HepG2 (cell line): Measurements from ENCODE around the gene CCDC88C. TPM values are rescaled to one million over a fixed set of nuclear protein-coding genes. Genes with fewer than 3 reads are reported as not detected.
A peak's percentile ranks its signal among the peaks of the same experiment; 100 is the strongest.

ENCODE experiments used
- ATAC-seq: fragments of 200-7000 bp; cut with Tn5 transposase; 3 replicates; pipeline ENCODE4 v1.9.1; 2020; ENCODE audit warnings: mild to moderate bottlenecking, moderate library complexity
- BruUV-seq: library from RNA; stranded (reverse); fragments of 400-500 nt; replicated peaks from 2 replicates; lab custom pipeline; 2021; lab: Mats Ljungman, UMichigan
- CTCF ChIA-PET: fragments of 300-600 bp; formaldehyde crosslinking; extraction: SDS; loops from one replicate; lab custom pipeline; 2021; ENCODE audit warnings: low total read pairs, inconsistent platforms, low intra/inter-chr PET ratio; lab: Yijun Ruan, JAX
- POLR2A ChIA-PET: fragments of 350-600 bp; sonication (Branson Sonifier 250); formaldehyde crosslinking; loops from one replicate; lab custom pipeline; 2020; ENCODE audit warnings: antibody characterized with exemption, inconsistent platforms; lab: Yijun Ruan, JAX
- DNase-seq: peaks from one replicate; pipeline ENCODE4 v3.0.0-alpha.2; 2015; ENCODE audit warnings: low spot score
- FAIRE-seq: peaks from 3 replicates; lab custom pipeline; 2011; peaks lifted over from hg19 to GRCh38; lab: Jason Lieb, UNC
- H2AFZ ChIP-seq: one replicate; pipeline ENCODE4 v1.6.1; 2011; ENCODE audit warnings: low read length, inconsistent platforms
- H3K27ac ChIP-seq: fragments of 300-600 bp; 3 replicates; pipeline ENCODE4 v1.8.0; 2011; ENCODE audit warnings: mixed run types, mild to moderate bottlenecking, mixed read lengths, low read length, inconsistent platforms; ENCODE audit not compliant: insufficient read depth; ENCODE audit errors: extremely low read length
- H3K27me3 ChIP-seq, 2 experiments: fragments of 200-600 bp in 1 of 2; 2 replicates in 1 of 2; 3 replicates in 1 of 2; pipeline versions ENCODE4 v1.6.0 to v1.8.0; 2011; ENCODE audit warnings: low read length in 2 of 2, mild to moderate bottlenecking in 2 of 2, moderate library complexity in 2 of 2, inconsistent platforms in 1 of 2; ENCODE audit not compliant: insufficient read depth in 2 of 2, control insufficient read depth in 1 of 2
- H3K36me3 ChIP-seq, 2 experiments: fragments of 200-600 bp in 1 of 2; replicated peaks in 1 of 2; 2 replicates in 1 of 2; 3 replicates in 1 of 2; pipeline versions ENCODE4 v1.5.1 to v1.8.0; 2011; ENCODE audit warnings: low read length in 2 of 2, inconsistent platforms in 1 of 2; ENCODE audit not compliant: insufficient read depth in 2 of 2, control insufficient read depth in 1 of 2
- H3K4me1 ChIP-seq: 2 replicates; pipeline ENCODE4 v1.5.1; 2012; ENCODE audit warnings: low read length, inconsistent platforms; ENCODE audit not compliant: insufficient read depth
- H3K4me2 ChIP-seq: 2 replicates; pipeline ENCODE4 v1.6.0; 2011; ENCODE audit warnings: low read depth, low read length, inconsistent platforms
- H3K4me3 ChIP-seq, 3 experiments: fragments of 200-600 bp in 1 of 3; sonication (generic), shearing (Covaris generic) in 1 of 3; replicated peaks in 1 of 3; 2 replicates each; pipeline ENCODE4 v1.5.1; 2011 to 2016; ENCODE audit warnings: low read length in 3 of 3, inconsistent platforms in 2 of 3, low read depth in 2 of 3, mild to moderate bottlenecking in 2 of 3, control low read depth in 1 of 3, mixed read lengths in 1 of 3; ENCODE audit not compliant: insufficient read depth in 1 of 3
- H3K79me2 ChIP-seq: one replicate; pipeline ENCODE4 v1.6.1; 2011; ENCODE audit warnings: low read length, inconsistent platforms; ENCODE audit not compliant: insufficient read depth
- H3K9ac ChIP-seq: 2 replicates; pipeline ENCODE4 v1.6.0; 2011; ENCODE audit warnings: mild to moderate bottlenecking, low read depth, low read length, inconsistent platforms; ENCODE audit not compliant: insufficient read depth
- H3K9me3 ChIP-seq: 2 replicates; pipeline ENCODE4 v1.5.1; 2012; ENCODE audit warnings: mild to moderate bottlenecking, low read length
- H4K20me1 ChIP-seq: 2 replicates; pipeline ENCODE4 v1.6.0; 2011; ENCODE audit warnings: inconsistent platforms, mild to moderate bottlenecking, low read length, moderate library complexity; ENCODE audit not compliant: insufficient read depth
- ATF3 ChIP-seq: sonication (generic); formaldehyde crosslinking; IDR thresholded peaks from 2 replicates; pipeline ENCODE4 v1.4.0; 2020; ENCODE audit warnings: missing genetic modification reagents
- BRCA1 ChIP-seq: sonication (generic); formaldehyde crosslinking; IDR thresholded peaks from 2 replicates; pipeline ENCODE4 v1.4.0; 2020; ENCODE audit warnings: missing genetic modification reagents
- ESRRA ChIP-seq: sonication (generic); formaldehyde crosslinking; IDR thresholded peaks from 2 replicates; pipeline ENCODE4 v1.5.1; 2020; ENCODE audit warnings: mild to moderate bottlenecking, low read depth, missing genetic modification reagents
- ETV6 ChIP-seq: sonication (generic); formaldehyde crosslinking; conservative IDR thresholded peaks from 2 replicates; pipeline ENCODE4 v1.4.0; 2020; ENCODE audit warnings: missing genetic modification reagents
- KDM6A ChIP-seq: IDR thresholded peaks from 2 replicates; pipeline ENCODE4 v1.6.1; 2016; ENCODE audit warnings: low read depth
- MAFG ChIP-seq: sonication (generic); formaldehyde crosslinking; IDR thresholded peaks from 2 replicates; pipeline ENCODE4 v1.5.1; 2020; ENCODE audit warnings: mild to moderate bottlenecking, missing genetic modification reagents
- POGZ ChIP-seq: sonication (generic); formaldehyde crosslinking; IDR thresholded peaks from 2 replicates; pipeline ENCODE4 v1.4.0; 2020; ENCODE audit warnings: mild to moderate bottlenecking, missing genetic modification reagents
- SPEN ChIP-seq: sonication (generic); formaldehyde crosslinking; IDR thresholded peaks from 2 replicates; pipeline ENCODE4 v1.5.1; 2020; ENCODE audit warnings: low read depth, mild to moderate bottlenecking, missing genetic modification reagents
- TCF12 ChIP-seq, 2 experiments: fragments of 450-650 bp in 1 of 2; sonication (generic) in 1 of 2; formaldehyde crosslinking in 1 of 2; IDR thresholded peaks; 2 replicates each; pipeline versions ENCODE4 v1.6.1 to v1.8.0; 2017 to 2022; ENCODE audit warnings: antibody characterized with exemption in 1 of 2, mild to moderate bottlenecking in 1 of 2, missing genetic modification reagents in 1 of 2, moderate library complexity in 1 of 2
- ZNF225 ChIP-seq: sonication (generic); formaldehyde crosslinking; IDR thresholded peaks from 2 replicates; pipeline ENCODE4 v1.4.0; 2020; ENCODE audit warnings: mild to moderate bottlenecking, missing genetic modification reagents
- ZNF460 ChIP-seq: sonication (generic); formaldehyde crosslinking; IDR thresholded peaks from 2 replicates; pipeline ENCODE4 v1.5.1; 2020; ENCODE audit warnings: missing genetic modification reagents, mild to moderate bottlenecking, borderline replicate concordance
- ZNF564 ChIP-seq: sonication (generic); formaldehyde crosslinking; IDR thresholded peaks from 2 replicates; pipeline ENCODE4 v1.8.1; 2023; ENCODE audit warnings: mild to moderate bottlenecking, missing genetic modification reagents
- WGBS: methylation state at CpG from one replicate; pipeline ENCODE4 v1.1.6; 2017; ENCODE audit warnings: low lambda C conversion rate; 5-methylcytosine and 5-hydroxymethylcytosine counted together
- in situ Hi-C: cut with HindIII; loops from 2 replicates; pipeline ENCODE4 v1.10.0; 2017; ENCODE audit warnings: low pct_unique_long_range_greater_than_20kb; ENCODE audit not compliant: extremely low pct_ligation_motif_present
- intact Hi-C: fragments of 100-400 bp; cut with micrococcal nuclease; formaldehyde crosslinking; loops from one replicate; pipeline ENCODE4 v1.10.0; 2022; ENCODE audit not compliant: unreplicated experiment
- polyA plus RNA-seq, 8 experiments: library from polyadenylated mRNA; depleted of rRNA in 3 of 8; stranded (reverse) in 7 of 8; unstranded in 1 of 8; fragments of >200 nt; fragmentation: Illumina TruSeq in 4 of 8; extraction: Trizol in 4 of 8; gene quantifications; 2 replicates each; pipeline versions ENCODE4 v1.2.1 to v1.2.3, GENCODE V29; 2011 to 2016; ENCODE audit warnings: low read depth in 4 of 8, missing spikeins in 1 of 8, mixed read lengths in 1 of 8; ENCODE audit not compliant: insufficient read depth in 1 of 8
- total RNA-seq, 5 experiments: library from RNA; depleted of rRNA; stranded (reverse); fragments of >200 nt; fragmentation: Illumina TruSeq; extraction: Trizol; gene quantifications; 2 replicates each; pipeline ENCODE4 v1.2.3, GENCODE V29; 2016; ENCODE audit warnings: low read depth in 1 of 5
- TF ChIP-seq, protein P1 (sequence below): sonication (generic); formaldehyde crosslinking; IDR thresholded peaks from 2 replicates; pipeline ENCODE4 v1.5.0; 2020; ENCODE audit warnings: missing genetic modification reagents
- TF ChIP-seq, protein P2 (sequence below): sonication (generic); formaldehyde crosslinking; IDR thresholded peaks from 2 replicates; pipeline ENCODE4 v1.8.0; 2022; ENCODE audit warnings: mild to moderate bottlenecking, missing genetic modification reagents; ENCODE audit not compliant: insufficient replicate concordance

Gene CCDC88C
- total and polyA plus RNA-seq, 2 of the 13 experiments (the other 11 are each of a cell fraction or from before 2014, with no cell fraction given) = 3.6 to 11.7 TPM

- 86% methylated on average over 17 of the region's 17 CpGs for WGBS
- ATAC-seq = no peak; the same call in 2 of the 3 replicates
- DNase-seq = no peak
- intact Hi-C loops = no loop called here
- FAIRE-seq = no peak
- peak overlapping the region; percentile 43; the same call in 1 of the 2 replicates for H3K4me2 ChIP-seq
- in situ Hi-C loops = no loop called here
- TF ChIP-seq TCF12 (IDR thresholded peaks at IDR 0.05) = no peak
- no peak for TF ChIP-seq TCF12 (CRISPR knock-in tag; IDR thresholded peaks at IDR 0.05)
- no peak for TF ChIP-seq ESRRA
- TF ChIP-seq MAFG = no peak
- TF ChIP-seq BRCA1 (CRISPR knock-in tag) = no peak
- TF ChIP-seq ETV6 (CRISPR knock-in tag) = no peak
- ChIA-PET POLR2A (interaction anchor here (0.6 kb wide), 1 partner anchor 15 kb away, joined by 3 read pairs; no protein-coding TSS in a partner anchor), CTCF (no interaction called here)
- no peaks in the 10 kb centered on the region for H3K27me3 ChIP-seq
- no peak overlapping the region for H3K4me3 ChIP-seq
- H3K27ac ChIP-seq = peak overlapping the region; percentile 2
- BruUV-seq = no TSS peak
- no peak overlapping the region for H2AFZ ChIP-seq
- H3K79me2 ChIP-seq = no peaks in the 10 kb centered on the region
- H4K20me1 ChIP-seq = no peaks in the 10 kb centered on the region
- H3K9ac ChIP-seq = no peak overlapping the region
- H3K4me1 ChIP-seq = peaks cover 30% of the 10 kb centered on the region
- peaks cover under 1 to 17% of the 10 kb centered on the region in 2 experiments; a peak in 4 of 5 replicates for H3K36me3 ChIP-seq
- H3K9me3 ChIP-seq = no peaks in the 10 kb centered on the region
These were observed 84.5 kb downstream of the CCDC88C start for GRCh38 chr14:91332986-91333649.

GRCh38 chr14:91332171-91332985 lies 85.2 kb downstream of the CCDC88C start:
- H3K27ac ChIP-seq = peak overlapping the region; percentile 2
- peaks cover 30% of the 10 kb centered on the region for H3K4me1 ChIP-seq
- ChIA-PET CTCF (no interaction called here), POLR2A (interaction anchor here (0.6 to 1.1 kb wide), 2 partner anchors 16 to 29 kb away, joined by 3 read pairs; no protein-coding TSS in a partner anchor)
- FAIRE-seq (no peak), ATAC-seq (peak; percentile 79), DNase-seq (peak; percentile 14)
- no peak overlapping the region for H3K9ac ChIP-seq
- no peaks in the 10 kb centered on the region for H3K9me3 ChIP-seq
- no peaks in the 10 kb centered on the region for H3K27me3 ChIP-seq
- 55% methylated on average over 14 of the region's 19 CpGs for WGBS
- no peaks in the 10 kb centered on the region for H3K79me2 ChIP-seq
- BruUV-seq = no TSS peak
- H4K20me1 ChIP-seq = no peaks in the 10 kb centered on the region
- peak overlapping the region; percentile 43 for H3K4me2 ChIP-seq
- peak overlapping the region in 1 of 3 experiments; percentile 7; a peak in 1 of 6 replicates for H3K4me3 ChIP-seq
- no peak overlapping the region for H2AFZ ChIP-seq
- H3K36me3 ChIP-seq = peaks cover 0 to 9% of the 10 kb centered on the region in 2 experiments; a peak in 1 of 5 replicates
- intact Hi-C loops (no loop called here), in situ Hi-C loops (no loop called here)
- TF ChIP-seq ATF3 (no peak), KDM6A (no peak), ZNF564 (no peak), POGZ (no peak), SPEN (CRISPR knock-in tag) (no peak), ZNF460 (CRISPR knock-in tag) (no peak), ZNF225 (CRISPR knock-in tag) (no peak)
- TF ChIP-seq, protein P1, sequence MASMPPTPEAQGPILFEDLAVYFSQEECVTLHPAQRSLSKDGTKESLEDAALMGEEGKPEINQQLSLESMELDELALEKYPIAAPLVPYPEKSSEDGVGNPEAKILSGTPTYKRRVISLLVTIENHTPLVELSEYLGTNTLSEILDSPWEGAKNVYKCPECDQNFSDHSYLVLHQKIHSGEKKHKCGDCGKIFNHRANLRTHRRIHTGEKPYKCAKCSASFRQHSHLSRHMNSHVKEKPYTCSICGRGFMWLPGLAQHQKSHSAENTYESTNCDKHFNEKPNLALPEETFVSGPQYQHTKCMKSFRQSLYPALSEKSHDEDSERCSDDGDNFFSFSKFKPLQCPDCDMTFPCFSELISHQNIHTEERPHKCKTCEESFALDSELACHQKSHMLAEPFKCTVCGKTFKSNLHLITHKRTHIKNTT (CRISPR knock-in tag) = no peak
- TF ChIP-seq, protein P2, sequence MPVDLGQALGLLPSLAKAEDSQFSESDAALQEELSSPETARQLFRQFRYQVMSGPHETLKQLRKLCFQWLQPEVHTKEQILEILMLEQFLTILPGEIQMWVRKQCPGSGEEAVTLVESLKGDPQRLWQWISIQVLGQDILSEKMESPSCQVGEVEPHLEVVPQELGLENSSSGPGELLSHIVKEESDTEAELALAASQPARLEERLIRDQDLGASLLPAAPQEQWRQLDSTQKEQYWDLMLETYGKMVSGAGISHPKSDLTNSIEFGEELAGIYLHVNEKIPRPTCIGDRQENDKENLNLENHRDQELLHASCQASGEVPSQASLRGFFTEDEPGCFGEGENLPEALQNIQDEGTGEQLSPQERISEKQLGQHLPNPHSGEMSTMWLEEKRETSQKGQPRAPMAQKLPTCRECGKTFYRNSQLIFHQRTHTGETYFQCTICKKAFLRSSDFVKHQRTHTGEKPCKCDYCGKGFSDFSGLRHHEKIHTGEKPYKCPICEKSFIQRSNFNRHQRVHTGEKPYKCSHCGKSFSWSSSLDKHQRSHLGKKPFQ = peak; percentile 61
